ENCODE measurements around the gene RGS21.

DNA sequence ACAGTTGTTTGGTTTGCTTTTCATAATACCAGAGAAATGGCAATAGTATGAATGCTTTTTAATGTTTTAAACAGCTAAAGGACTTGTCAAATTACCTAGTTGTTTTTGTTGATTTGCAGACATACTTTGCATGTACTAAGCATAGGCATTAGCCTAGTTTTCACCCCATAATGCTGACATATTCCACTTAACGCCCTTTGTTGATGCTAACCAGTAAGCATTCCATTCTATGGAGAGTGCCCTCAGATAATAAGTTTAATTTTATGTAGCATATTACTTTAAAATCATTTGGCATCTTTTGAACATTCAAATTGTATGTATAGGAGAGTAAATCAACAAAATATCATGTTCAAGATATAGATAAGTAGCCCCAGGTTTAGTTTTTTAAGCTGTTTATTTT is 32.5 kb downstream of the RGS21 start:
- no peak for TF ChIP-seq POLR2A (IDR thresholded peaks at IDR 0.05)
- TF ChIP-seq, protein P1, sequence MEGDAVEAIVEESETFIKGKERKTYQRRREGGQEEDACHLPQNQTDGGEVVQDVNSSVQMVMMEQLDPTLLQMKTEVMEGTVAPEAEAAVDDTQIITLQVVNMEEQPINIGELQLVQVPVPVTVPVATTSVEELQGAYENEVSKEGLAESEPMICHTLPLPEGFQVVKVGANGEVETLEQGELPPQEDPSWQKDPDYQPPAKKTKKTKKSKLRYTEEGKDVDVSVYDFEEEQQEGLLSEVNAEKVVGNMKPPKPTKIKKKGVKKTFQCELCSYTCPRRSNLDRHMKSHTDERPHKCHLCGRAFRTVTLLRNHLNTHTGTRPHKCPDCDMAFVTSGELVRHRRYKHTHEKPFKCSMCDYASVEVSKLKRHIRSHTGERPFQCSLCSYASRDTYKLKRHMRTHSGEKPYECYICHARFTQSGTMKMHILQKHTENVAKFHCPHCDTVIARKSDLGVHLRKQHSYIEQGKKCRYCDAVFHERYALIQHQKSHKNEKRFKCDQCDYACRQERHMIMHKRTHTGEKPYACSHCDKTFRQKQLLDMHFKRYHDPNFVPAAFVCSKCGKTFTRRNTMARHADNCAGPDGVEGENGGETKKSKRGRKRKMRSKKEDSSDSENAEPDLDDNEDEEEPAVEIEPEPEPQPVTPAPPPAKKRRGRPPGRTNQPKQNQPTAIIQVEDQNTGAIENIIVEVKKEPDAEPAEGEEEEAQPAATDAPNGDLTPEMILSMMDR (IDR thresholded peaks at IDR 0.05): no peak

Data from adrenal gland (tissue), 5 donors.